Measurements from ENCODE around the gene SLC25A40.
A peak's percentile ranks its signal among the peaks of the same experiment; 100 is the strongest.
"Not testable (repeated sequence)": the region's sequence is repeated elsewhere in the genome, so short reads cannot be mapped to it uniquely, and the experiment has no call there.

Gene SLC25A40, protein sequence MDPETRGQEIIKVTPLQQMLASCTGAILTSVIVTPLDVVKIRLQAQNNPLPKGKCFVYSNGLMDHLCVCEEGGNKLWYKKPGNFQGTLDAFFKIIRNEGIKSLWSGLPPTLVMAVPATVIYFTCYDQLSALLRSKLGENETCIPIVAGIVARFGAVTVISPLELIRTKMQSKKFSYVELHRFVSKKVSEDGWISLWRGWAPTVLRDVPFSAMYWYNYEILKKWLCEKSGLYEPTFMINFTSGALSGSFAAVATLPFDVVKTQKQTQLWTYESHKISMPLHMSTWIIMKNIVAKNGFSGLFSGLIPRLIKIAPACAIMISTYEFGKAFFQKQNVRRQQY

GRCh38 chr7:87876040-87876868, at the start of gene SLC25A40, which contains the start of gene DBF4:
SLC25A40 (minus strand) TSS chr7:87876360; CDS start chr7:87858727, 17,633 bp downstream.
DBF4 (plus strand) TSS chr7:87876493; CDS start chr7:87876733, 240 bp downstream.
- Histone ChIP-seq H3K4me1 (peaks cover 0 to 24% (median 9%) of the 10 kb centered on the region in 4 donors), H3K27me3 (no peaks in the 10 kb centered on the region), H3K9me3 (no peaks in the 10 kb centered on the region), H3K27ac (peak within 1 kb of the TSS; percentile 91 to 94), H3K36me3 (no peaks in the 10 kb centered on the region), H3K4me3 (peak within 1 kb of the TSS; percentile 90 to 93)
- TF ChIP-seq CTCF (IDR thresholded peaks at IDR 0.05) = no peak
- intact Hi-C loops (cut with DNase I; ENCODE audit: low total_unique reads) = no loop called here
- DNase-seq = peak; percentile 93 to 96

GRCh38 chr7:87922759-87923395, 46.7 kb upstream of the SLC25A40 start:
- H3K36me3 ChIP-seq; H3K27me3 ChIP-seq; DNase-seq; H3K4me1 ChIP-seq; H3K27ac ChIP-seq; H3K9me3 ChIP-seq; H3K4me3 ChIP-seq; intact Hi-C loops (cut with DNase I; ENCODE audit: low total_unique reads): not testable (repeated sequence)

- no peak for DNase-seq
- Histone ChIP-seq H3K4me1 (no peaks in the 10 kb centered on the region), H3K27me3 (peaks cover 0 to 4% of the 10 kb centered on the region in 2 donors), H3K36me3 (no peaks in the 10 kb centered on the region), H3K27ac (no peak overlapping the region), H3K4me3 (no peak overlapping the region), H3K9me3 (no peaks in the 10 kb centered on the region)
- intact Hi-C loops (cut with DNase I; ENCODE audit: low total_unique reads) = no loop called here
- TF ChIP-seq CTCF (IDR thresholded peaks at IDR 0.05) = no peak
These were observed 44.4 kb upstream of the SLC25A40 start for GRCh38 chr7:87920578-87920977.

DNA sequence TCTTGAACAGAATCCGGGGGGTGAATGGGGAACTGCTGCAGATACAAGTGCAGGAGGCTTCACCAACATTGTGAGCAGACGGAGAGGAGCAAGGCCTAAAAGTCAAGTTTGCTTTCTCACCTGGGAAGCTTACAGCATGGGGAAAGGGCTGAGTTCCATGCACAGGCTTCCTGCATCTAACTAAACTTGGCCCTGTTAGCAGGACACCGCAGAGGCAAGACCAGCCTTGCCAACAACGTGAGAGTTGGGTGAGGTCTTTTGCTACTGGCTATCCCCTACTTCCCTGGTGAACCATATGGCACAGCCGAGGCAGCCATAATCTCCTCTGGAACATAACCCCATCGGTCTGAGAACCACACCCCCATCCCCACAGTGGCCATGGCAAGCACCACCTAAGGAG, 43.7 kb upstream of the SLC25A40 start:
- H3K9me3 ChIP-seq = no peaks in the 10 kb centered on the region
- no peaks in the 10 kb centered on the region for H3K36me3 ChIP-seq
- peaks cover 0 to 4% of the 10 kb centered on the region in 2 donors for H3K27me3 ChIP-seq
- intact Hi-C loops (cut with DNase I; ENCODE audit: low total_unique reads) = no loop called here
- DNase-seq = no peak
- H3K27ac ChIP-seq = no peak overlapping the region
- no peak overlapping the region for H3K4me3 ChIP-seq
- H3K4me1 ChIP-seq = no peaks in the 10 kb centered on the region
- no peak for TF ChIP-seq CTCF (IDR thresholded peaks at IDR 0.05)

GRCh38 chr7:87918740-87919139, 42.6 kb upstream of the SLC25A40 start:
- Histone ChIP-seq H3K4me1 (no peaks in the 10 kb centered on the region), H3K27ac (no peak overlapping the region), H3K36me3 (no peaks in the 10 kb centered on the region), H3K4me3 (no peak overlapping the region), H3K9me3 (no peaks in the 10 kb centered on the region), H3K27me3 (peaks cover 0 to 4% of the 10 kb centered on the region in 2 donors)
- DNase-seq = no peak
- intact Hi-C loops (cut with DNase I; ENCODE audit: low total_unique reads) = no loop called here
- TF ChIP-seq CTCF (IDR thresholded peaks at IDR 0.05) = no peak

All from tibial artery (tissue), 4 donors.